SK-N-SH treated with all-trans-retinoic acid at 6 μM for 48 hours (cell line): ENCODE results near the gene ATP6V0D1.

Experiments
- ATAC-seq: fragments of 200-7000 bp; cut with Tn5 transposase; 3 replicates; pipeline ENCODE4 v1.9.1; 2020; ENCODE audit warnings: mild to moderate bottlenecking, moderate library complexity
- ARNTL ChIP-seq: fragments of 450-650 bp; formaldehyde crosslinking; IDR thresholded peaks from 2 replicates; pipeline ENCODE4 v1.5.0; 2020; ENCODE audit warnings: low read depth, mild to moderate bottlenecking, moderate library complexity, borderline replicate concordance
- BACH2 ChIP-seq: fragments of 250-450 bp; sonication (Bioruptor Pico); IDR thresholded peaks from 2 replicates; pipeline ENCODE4 v1.9.0; 2021; ENCODE audit warnings: mild to moderate bottlenecking, borderline replicate concordance
- CREB5 ChIP-seq: fragments of 250-450 bp; sonication (Bioruptor Pico); IDR thresholded peaks from 2 replicates; pipeline ENCODE4 v1.5.1; 2020; ENCODE audit warnings: low read depth, mild to moderate bottlenecking, moderate library complexity
- ESRRG ChIP-seq: fragments of 250-450 bp; sonication (Bioruptor Pico); IDR thresholded peaks from 2 replicates; pipeline ENCODE4 v1.6.1; 2021; ENCODE audit warnings: mild to moderate bottlenecking
- GLIS3 ChIP-seq: fragments of 250-450 bp; sonication (Bioruptor Pico); IDR thresholded peaks from 2 replicates; pipeline ENCODE4 v1.5.0; 2020; ENCODE audit warnings: mild to moderate bottlenecking, moderate library complexity
- ISL1 ChIP-seq: fragments of 250-450 bp; sonication (Bioruptor Pico); IDR thresholded peaks from 2 replicates; pipeline ENCODE4 v2.1.2; 2022; ENCODE audit warnings: mild to moderate bottlenecking, moderate library complexity
- OSR1 ChIP-seq: fragments of 250-450 bp; sonication (Bioruptor Pico); IDR thresholded peaks from 2 replicates; pipeline ENCODE4 v1.8.0; 2022; ENCODE audit warnings: moderate library complexity, mild to moderate bottlenecking, inconsistent platforms
- PATZ1 ChIP-seq: fragments of 250-450 bp; sonication (Bioruptor Pico); IDR thresholded peaks from 2 replicates; pipeline ENCODE4 v1.8.0; 2020; ENCODE audit warnings: mild to moderate bottlenecking, moderate library complexity, borderline replicate concordance
- POU6F1 ChIP-seq: fragments of 250-450 bp; sonication (Bioruptor Pico); IDR thresholded peaks from 2 replicates; pipeline ENCODE4 v1.8.0; 2021; ENCODE audit warnings: low read depth, mild to moderate bottlenecking, moderate library complexity, borderline replicate concordance
- PPARA ChIP-seq: fragments of 250-450 bp; sonication (Bioruptor Pico); IDR thresholded peaks from 2 replicates; pipeline ENCODE4 v1.5.0; 2020; ENCODE audit warnings: mild to moderate bottlenecking, borderline replicate concordance
- RARB ChIP-seq: fragments of 250-450 bp; sonication (Bioruptor Pico); IDR thresholded peaks from 2 replicates; pipeline ENCODE4 v1.8.0; 2021; ENCODE audit warnings: mild to moderate bottlenecking, moderate library complexity
- SNAI2 ChIP-seq: fragments of 250-450 bp; sonication (Bioruptor Pico); IDR thresholded peaks from 2 replicates; pipeline ENCODE4 v1.5.0; 2020; ENCODE audit warnings: mild to moderate bottlenecking, moderate library complexity
- TCF4 ChIP-seq: fragments of 250-450 bp; sonication (Bioruptor Pico); IDR thresholded peaks from 2 replicates; pipeline ENCODE4 v1.8.0; 2021; ENCODE audit warnings: mild to moderate bottlenecking, moderate library complexity, borderline replicate concordance
- TOX ChIP-seq: fragments of 250-450 bp; sonication (Bioruptor Pico); IDR thresholded peaks from 2 replicates; pipeline ENCODE4 v1.8.0; 2021; ENCODE audit warnings: mild to moderate bottlenecking, moderate library complexity, borderline replicate concordance
- TSHZ2 ChIP-seq: fragments of 250-450 bp; sonication (Bioruptor Pico); IDR thresholded peaks from 2 replicates; pipeline ENCODE4 v1.5.0; 2020; ENCODE audit warnings: mild to moderate bottlenecking, moderate library complexity
- ZC3H10 ChIP-seq: fragments of 250-450 bp; sonication (Bioruptor Pico); IDR thresholded peaks from 2 replicates; pipeline ENCODE4 v1.5.1; 2021; ENCODE audit warnings: mild to moderate bottlenecking, moderate library complexity
- ZFP3 ChIP-seq: fragments of 250-450 bp; sonication (Bioruptor Pico); IDR thresholded peaks from 2 replicates; pipeline ENCODE4 v1.5.0; 2020; ENCODE audit warnings: mild to moderate bottlenecking, moderate library complexity
- ZFP30 ChIP-seq: fragments of 450-650 bp; formaldehyde crosslinking; IDR thresholded peaks from 2 replicates; pipeline ENCODE4 v1.5.0; 2022; ENCODE audit warnings: mild to moderate bottlenecking, moderate library complexity
- ZNF565 ChIP-seq: fragments of 450-650 bp; formaldehyde crosslinking; conservative IDR thresholded peaks from 2 replicates; pipeline ENCODE4 v1.5.0; 2020; ENCODE audit warnings: low read depth, mild to moderate bottlenecking, moderate library complexity
- ZNF70 ChIP-seq: fragments of 450-650 bp; formaldehyde crosslinking; IDR thresholded peaks from 2 replicates; pipeline ENCODE4 v1.5.0; 2020; ENCODE audit warnings: mild to moderate bottlenecking, moderate library complexity
- ZNF8 ChIP-seq: fragments of 450-650 bp; formaldehyde crosslinking; IDR thresholded peaks from 2 replicates; pipeline ENCODE4 v1.5.0; 2020; ENCODE audit warnings: mild to moderate bottlenecking, moderate library complexity

Gene ATP6V0D1

GRCh38 chr16:67435758-67436164, 45.2 kb downstream of the ATP6V0D1 start (continued):
- TF ChIP-seq CREB5 (CRISPR knock-in tag) (no peak), ZFP30 (no peak), ESRRG (CRISPR knock-in tag) (no peak)
- TF ChIP-seq, all 23 proteins: peak for 0

- TF ChIP-seq ZFP3 (CRISPR knock-in tag) (no peak), PPARA (no peak), ZC3H10 (no peak), ARNTL (CRISPR knock-in tag) (no peak), ISL1 (CRISPR knock-in tag) (no peak), PATZ1 (CRISPR knock-in tag) (no peak), ZNF8 (CRISPR knock-in tag) (no peak), ZNF565 (no peak), ZNF70 (CRISPR knock-in tag) (no peak), SNAI2 (CRISPR knock-in tag) (no peak), TSHZ2 (CRISPR knock-in tag) (no peak), RARB (CRISPR knock-in tag) (no peak), OSR1 (CRISPR knock-in tag) (no peak), TOX (no peak), GLIS3 (CRISPR knock-in tag) (no peak)
These were observed 47.7 kb downstream of the ATP6V0D1 start for GRCh38 chr16:67433131-67433719.

GRCh38 chr16:67432506-67432890, 48.5 kb downstream of the ATP6V0D1 start:
- ATAC-seq: no peak
- no peak for TF ChIP-seq TOX
- TF ChIP-seq ZNF8 (CRISPR knock-in tag): no peak
- TF ChIP-seq ZNF70 (CRISPR knock-in tag): no peak
- no peak for TF ChIP-seq SNAI2 (CRISPR knock-in tag)
- no peak for TF ChIP-seq TCF4 (CRISPR knock-in tag)
- no peak for TF ChIP-seq ZC3H10
- TF ChIP-seq ZFP30: no peak
- TF ChIP-seq PPARA: no peak
- no peak for TF ChIP-seq ZNF565
- TF ChIP-seq ARNTL (CRISPR knock-in tag): no peak
- no peak for TF ChIP-seq CREB5 (CRISPR knock-in tag)
- TF ChIP-seq POU6F1: no peak
- TF ChIP-seq TSHZ2 (CRISPR knock-in tag): no peak
- no peak for TF ChIP-seq PATZ1 (CRISPR knock-in tag)
- TF ChIP-seq BACH2 (CRISPR knock-in tag): no peak
- TF ChIP-seq OSR1 (CRISPR knock-in tag): no peak
- TF ChIP-seq ZFP3 (CRISPR knock-in tag): no peak

More at GRCh38 chr16:67433131-67433719, 47.7 kb downstream of the ATP6V0D1 start:
- ATAC-seq: no peak
